PFSK-1 (cell line): ENCODE measurements around the gene HOXB6.

ENCODE experiments used
- FOXP2 ChIP-seq: optimal IDR thresholded peaks from 2 replicates; pipeline ENCODE3; 2011; ENCODE audit warnings: borderline replicate concordance, control low read depth, inconsistent platforms; ENCODE audit not compliant: insufficient read depth; ENCODE audit errors: extremely low read length, extremely low read depth
- POLR2AphosphoS5 ChIP-seq: IDR thresholded peaks from 2 replicates; pipeline ENCODE4 v1.6.1; 2012; ENCODE audit warnings: low read depth, mild to moderate bottlenecking, control low read depth, low read length, moderate library complexity
- SIN3A ChIP-seq: IDR thresholded peaks from 2 replicates; pipeline ENCODE4 v1.6.1; 2012; ENCODE audit warnings: mild to moderate bottlenecking, low read length, moderate library complexity, borderline replicate concordance; ENCODE audit not compliant: insufficient read depth
- TF ChIP-seq, protein P1 (sequence below), 2 experiments: IDR thresholded peaks; 2 replicates each; pipeline versions ENCODE4 v1.6.1 to v1.8.0; 2011 to 2012; ENCODE audit warnings: low read depth in 2 of 2, low read length in 2 of 2, control low read depth in 1 of 2, inconsistent platforms in 1 of 2, mild to moderate bottlenecking in 1 of 2, moderate library complexity in 1 of 2; ENCODE audit not compliant: insufficient read depth in 1 of 2

- TF ChIP-seq FOXP2, result no peak
- TF ChIP-seq, protein P1, sequence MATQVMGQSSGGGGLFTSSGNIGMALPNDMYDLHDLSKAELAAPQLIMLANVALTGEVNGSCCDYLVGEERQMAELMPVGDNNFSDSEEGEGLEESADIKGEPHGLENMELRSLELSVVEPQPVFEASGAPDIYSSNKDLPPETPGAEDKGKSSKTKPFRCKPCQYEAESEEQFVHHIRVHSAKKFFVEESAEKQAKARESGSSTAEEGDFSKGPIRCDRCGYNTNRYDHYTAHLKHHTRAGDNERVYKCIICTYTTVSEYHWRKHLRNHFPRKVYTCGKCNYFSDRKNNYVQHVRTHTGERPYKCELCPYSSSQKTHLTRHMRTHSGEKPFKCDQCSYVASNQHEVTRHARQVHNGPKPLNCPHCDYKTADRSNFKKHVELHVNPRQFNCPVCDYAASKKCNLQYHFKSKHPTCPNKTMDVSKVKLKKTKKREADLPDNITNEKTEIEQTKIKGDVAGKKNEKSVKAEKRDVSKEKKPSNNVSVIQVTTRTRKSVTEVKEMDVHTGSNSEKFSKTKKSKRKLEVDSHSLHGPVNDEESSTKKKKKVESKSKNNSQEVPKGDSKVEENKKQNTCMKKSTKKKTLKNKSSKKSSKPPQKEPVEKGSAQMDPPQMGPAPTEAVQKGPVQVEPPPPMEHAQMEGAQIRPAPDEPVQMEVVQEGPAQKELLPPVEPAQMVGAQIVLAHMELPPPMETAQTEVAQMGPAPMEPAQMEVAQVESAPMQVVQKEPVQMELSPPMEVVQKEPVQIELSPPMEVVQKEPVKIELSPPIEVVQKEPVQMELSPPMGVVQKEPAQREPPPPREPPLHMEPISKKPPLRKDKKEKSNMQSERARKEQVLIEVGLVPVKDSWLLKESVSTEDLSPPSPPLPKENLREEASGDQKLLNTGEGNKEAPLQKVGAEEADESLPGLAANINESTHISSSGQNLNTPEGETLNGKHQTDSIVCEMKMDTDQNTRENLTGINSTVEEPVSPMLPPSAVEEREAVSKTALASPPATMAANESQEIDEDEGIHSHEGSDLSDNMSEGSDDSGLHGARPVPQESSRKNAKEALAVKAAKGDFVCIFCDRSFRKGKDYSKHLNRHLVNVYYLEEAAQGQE (IDR thresholded peaks at IDR 0.05; ENCODE audit: insufficient read depth in 1 of 2, low read depth in 2 of 2, low read length in 2 of 2), result no peak
- TF ChIP-seq POLR2AphosphoS5, result no peak
- no peak for TF ChIP-seq SIN3A
Observed at GRCh38 chr17:48625495-48626244, 20.9 kb upstream of the HOXB6 start.
